OCI-M2 (cell line): ENCODE data around the gene CHMP1A.
"Not testable (repeated sequence)": the region's sequence is repeated elsewhere in the genome, so short reads cannot be mapped to it uniquely, and the experiment has no call there.

Experiments used
- DNase-seq: peaks from one replicate; lab custom pipeline; 2025; ENCODE audit not compliant: unreplicated experiment; lab: John Stamatoyannopoulos, UW

CHMP1A gene

DNA sequence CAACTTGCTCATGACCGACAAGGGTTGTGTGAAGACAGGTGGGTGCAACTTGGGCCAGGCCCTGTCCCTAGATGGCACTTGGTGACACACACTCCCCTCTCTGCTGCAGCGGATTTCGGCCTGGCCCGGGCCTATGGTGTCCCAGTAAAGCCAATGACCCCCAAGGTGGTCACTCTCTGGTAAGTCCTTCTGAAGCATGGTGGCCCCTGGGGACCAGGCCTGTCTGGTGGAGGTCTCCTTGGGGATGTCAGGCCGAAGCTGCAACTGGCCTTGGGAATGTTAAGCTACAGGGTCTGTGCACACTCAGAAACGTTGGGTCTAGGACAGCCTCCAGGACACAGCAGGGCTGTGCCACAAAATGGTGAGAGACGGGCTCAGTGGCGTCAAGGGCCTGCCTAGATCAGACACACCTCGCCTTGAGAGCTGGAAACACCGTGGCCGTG, 35.8 kb upstream of the CHMP1A start:
- DNase-seq: no peak

GRCh38 chr16:89691986-89692569, 34.6 kb upstream of the CHMP1A start:
- no peak for DNase-seq

GRCh38 chr16:89691231-89691985, 33.9 kb upstream of the CHMP1A start:
- no peak for DNase-seq

DNA sequence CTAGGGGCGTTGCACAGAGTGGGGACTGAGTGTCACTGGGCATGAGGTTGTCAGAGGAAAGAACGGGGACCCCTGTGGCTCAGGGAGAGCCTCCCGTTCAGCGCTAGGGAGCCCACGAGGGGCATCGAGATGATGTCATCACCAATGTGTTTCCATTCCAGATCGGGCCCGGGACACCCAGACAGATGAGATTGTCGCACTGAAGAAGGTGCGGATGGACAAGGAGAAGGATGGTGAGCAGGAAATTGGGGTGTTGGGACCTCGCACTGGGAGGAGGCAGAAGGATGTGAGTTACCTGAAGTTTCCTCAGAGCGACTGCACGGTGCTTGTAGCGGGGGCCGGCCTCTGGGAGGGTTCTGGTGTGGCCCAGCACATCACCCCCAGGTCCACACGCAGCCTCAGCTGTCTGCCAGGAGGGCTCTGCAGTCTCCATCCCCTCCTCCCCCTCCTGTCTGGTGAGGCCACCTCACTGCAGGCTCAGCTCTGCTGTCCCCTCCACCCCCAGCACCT, 32.9 kb upstream of the CHMP1A start:
- no peak for DNase-seq

DNA sequence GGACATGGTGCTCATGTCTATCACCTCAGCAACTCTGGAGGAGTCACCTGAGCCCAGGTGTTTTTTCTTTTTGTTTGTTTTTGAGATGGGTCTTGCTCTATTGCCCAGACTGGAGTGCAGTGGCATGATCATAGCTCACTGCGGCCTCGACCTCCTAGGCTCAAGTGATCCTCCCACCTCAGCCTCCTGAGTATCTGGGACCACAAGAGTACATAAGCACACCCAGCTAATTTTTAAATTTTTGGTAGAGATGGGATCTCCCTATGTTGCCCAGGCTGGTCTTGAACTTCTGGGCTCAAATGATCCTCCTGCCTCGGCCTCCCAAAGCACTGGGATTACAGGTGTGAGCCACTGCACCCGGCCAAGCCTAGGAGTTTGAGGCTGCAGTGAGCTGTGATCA, 32.1 kb upstream of the CHMP1A start:
- DNase-seq: not testable (repeated sequence)

DNA sequence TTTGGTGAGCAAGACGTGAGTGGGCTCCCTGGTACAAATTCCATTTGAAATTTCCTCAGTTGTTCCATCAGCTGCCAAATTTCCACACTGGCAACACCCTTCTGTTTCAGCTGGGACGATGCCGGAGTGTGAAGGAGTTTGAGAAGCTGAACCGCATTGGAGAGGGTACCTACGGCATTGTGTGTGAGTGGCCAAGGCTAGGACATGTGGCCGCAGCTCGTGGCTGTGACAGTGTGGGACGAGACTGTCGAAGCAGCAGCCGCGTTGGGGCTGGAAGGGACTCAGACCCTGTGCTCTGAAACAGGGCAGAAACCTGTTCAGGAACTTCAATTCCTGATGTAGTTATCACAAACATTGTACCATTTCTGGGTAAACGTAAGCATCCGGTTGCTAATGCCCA, 31.6 kb upstream of the CHMP1A start:
- no peak for DNase-seq

GRCh38 chr16:89688395-89688794, 30.9 kb upstream of the CHMP1A start:
- DNase-seq: no peak

DNA sequence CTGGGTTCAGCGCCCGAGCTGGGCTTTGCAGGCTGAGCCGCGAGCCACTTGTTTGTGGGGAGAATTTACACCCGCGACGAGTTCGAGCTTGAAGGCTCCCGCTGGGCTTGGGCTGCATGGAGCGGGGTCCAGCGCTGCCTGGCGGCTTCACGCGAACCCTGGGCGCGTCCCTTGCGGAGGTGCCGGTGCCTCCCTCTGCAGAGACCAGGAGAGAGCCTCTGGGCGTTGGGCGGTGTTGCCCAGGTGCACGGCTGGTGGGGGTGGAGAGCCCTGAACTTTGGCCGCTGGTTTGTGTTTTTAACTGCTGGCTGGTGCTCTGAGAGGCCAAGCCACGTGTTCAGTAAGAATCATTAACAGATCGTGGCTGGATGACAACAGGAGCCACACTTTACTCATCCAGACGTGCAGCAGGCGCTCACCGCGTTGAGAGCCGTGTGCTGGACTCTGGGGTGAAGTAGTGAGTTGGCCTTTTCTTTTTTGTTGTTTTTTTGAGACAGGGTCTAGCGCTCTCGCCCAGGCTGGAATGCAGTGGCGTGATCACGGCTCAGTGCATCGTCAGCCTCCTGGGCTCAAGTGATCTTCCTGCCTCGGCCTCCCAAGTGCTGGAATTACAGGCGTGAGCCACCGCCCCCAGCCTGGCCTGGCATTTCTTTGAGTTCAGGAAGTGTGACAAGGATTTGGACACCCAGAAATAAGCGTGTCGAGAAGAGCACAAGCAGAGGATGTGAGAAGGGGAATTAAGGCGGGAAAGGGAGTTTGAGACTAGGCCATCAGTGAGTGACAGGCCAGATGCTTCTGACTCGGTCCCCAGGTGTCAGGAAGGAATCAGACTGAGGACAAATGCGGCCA, 29.8 kb upstream of the CHMP1A start:
- DNase-seq: no peak

DNA sequence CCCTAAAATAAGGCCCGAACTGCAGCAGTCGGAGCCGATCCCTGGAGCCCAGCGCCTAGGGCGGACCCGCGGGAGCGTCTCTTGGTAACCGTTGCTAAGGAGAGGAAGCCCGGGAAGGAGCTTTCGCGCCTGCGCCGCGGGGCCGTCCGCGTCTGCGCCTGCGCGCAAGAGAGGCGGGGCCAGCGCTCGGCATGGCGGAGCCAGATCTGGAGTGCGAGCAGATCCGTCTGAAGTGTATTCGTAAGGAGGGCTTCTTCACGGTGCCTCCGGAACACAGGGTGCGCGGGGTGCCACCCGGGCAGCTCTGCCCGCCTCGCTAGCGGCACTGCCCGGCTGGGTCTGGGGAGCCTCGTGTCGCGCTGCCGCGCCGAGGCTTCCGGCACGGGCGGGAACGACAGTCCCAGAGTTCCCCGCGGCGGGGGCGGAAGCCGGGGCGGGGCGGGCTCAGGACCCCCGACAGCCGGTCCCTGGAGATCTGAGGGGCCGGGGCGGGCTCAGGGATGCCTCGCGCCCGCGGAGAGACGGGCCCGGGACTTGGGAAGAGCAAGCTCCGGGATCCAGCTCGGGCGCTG, 29.1 kb upstream of the CHMP1A start, which contains the start of gene CDK10:
Gene CDK10, plus strand, starts transcription at position 170 of the 572 bp plus-strand sequence. Its CDS starts 22 bp downstream, at position 192.
- peak; percentile 45 for DNase-seq

DNA sequence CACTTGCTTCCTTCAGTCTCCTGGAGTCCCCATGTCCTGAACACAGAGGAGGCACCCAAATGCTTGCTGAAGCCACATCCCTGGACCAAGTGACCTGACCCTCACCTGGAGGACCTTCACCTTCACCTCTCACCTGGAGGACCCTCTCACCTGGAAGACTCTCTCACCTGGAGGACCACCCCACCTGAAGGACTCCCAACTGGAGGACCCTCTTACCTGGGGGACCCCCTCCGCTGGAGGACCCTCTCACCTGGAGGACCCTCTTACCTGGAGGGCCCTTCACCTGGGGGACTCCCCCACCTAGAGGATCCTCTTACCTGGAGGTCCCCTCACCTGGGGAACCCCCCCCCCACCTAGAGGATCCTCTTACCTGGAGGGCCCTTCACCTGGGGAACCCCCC, 28.4 kb upstream of the CHMP1A start:
- DNase-seq: no peak

- DNase-seq: no peak
These were observed 20.8 kb upstream of the CHMP1A start for GRCh38 chr16:89678258-89678657.

DNA sequence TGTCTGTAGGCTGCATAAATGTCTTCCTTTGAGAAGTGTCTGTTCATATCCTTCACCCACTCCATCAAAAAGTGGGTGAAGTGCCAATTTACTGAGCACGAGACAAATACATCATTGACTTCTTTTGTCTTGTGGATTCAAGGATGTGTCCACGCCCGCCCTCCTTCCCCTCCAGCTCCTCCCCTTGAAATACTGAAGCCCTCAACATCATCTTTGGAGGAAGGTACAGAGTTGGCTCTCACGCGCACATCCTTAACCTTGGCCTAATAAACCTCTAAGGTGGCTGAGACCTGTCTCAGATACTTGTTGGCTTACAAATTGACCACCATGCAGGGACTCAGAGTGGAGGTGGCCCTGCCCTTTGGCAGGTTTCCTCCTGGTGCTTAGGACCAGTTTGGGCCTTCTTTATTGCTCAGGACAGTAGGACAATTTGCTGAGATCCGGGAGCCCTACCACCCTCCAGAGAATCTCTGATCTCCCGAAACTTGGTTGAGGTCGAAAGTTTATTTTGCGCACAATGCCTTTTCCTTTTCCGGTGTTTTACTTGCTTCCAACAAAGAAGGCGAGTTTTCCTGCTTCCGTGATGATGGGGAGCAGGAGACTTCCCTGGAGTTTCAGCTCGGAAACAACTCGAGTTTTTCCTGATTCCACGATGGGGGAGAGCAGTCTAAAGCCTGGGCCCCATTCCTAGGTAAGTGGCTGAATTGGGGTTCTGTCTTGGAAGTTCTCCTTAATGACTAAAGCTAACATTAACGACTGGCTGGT, 14.9 kb upstream of the CHMP1A start:
- DNase-seq: no peak

DNA sequence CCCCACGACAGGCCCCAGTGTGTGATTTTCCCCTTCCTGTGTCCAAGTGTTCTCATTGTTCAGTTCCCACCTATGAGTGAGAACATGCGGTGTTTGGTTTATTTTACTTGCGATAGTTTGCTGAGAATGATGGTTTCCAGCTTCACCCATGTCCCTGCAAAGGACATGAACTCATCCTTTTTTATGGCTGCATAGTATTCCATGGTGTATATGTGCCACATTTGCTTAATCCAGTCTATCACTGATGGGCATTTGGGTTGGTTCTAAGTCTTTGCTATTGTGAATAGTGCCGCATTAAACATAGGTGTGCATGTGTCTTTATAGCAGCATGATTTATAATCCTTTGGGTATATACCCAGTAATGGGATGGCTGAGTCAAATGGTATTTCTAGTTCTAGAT, 14.1 kb upstream of the CHMP1A start:
- DNase-seq: not testable (repeated sequence)

GRCh38 chr16:89670496-89671431, 13.3 kb upstream of the CHMP1A start:
- no peak for DNase-seq

- no peak for DNase-seq
These were observed 12.2 kb upstream of the CHMP1A start for GRCh38 chr16:89669755-89670154.

DNA sequence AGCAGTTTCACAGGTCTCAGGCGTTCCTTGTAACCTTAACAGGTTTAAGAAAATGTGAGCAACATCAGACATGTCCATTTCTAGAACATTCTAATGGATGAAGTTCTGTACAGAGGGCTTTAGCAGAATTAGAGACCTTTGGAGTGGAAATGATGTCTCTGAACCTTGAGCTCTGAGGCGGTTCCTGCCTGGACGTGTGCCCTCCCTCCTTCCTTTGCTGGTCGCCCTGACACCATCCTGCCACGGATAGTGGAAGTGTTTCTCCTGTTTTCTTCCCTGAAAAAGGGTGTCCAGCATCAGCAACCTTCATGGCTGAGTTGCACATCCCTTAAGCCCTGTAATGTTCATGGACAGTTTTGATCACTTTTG, 11.3 kb upstream of the CHMP1A start:
- no peak for DNase-seq

- no peak for DNase-seq
These were observed 10.1 kb upstream of the CHMP1A start for GRCh38 chr16:89667633-89668032.

- not testable (repeated sequence) for DNase-seq
These were observed 9.5 kb upstream of the CHMP1A start for GRCh38 chr16:89667000-89667399.

DNA sequence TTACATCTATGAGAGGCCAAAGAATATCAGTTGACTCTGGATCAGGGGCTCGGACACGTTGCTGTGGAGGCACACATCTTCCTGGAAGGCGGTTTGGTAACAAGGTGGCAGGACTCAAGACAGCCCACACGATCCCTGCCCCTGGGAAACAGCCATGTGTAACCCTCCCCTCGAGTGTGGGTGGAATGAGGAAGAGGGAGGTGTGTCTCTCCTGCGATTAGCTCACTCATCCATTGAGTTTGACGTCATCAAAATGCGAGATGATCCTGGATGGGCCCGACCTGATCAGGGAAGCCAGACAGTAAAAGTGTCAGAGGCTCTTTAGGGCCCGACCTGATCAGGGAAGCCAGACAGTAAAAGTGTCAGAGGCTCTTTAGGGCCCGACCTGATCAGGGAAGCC, 6.7 kb upstream of the CHMP1A start:
- DNase-seq: not testable (repeated sequence)
